HG02763 (cell line): ENCODE measurements around the gene ZNF503.

Experiments used
- ATAC-seq: cut with Tn5 transposase; IDR thresholded peaks from one replicate; pipeline ENCODE4 v1.9.1; 2021; ENCODE audit warnings: mild to moderate bottlenecking, moderate library complexity; ENCODE audit not compliant: unreplicated experiment

ZNF503 gene

DNA sequence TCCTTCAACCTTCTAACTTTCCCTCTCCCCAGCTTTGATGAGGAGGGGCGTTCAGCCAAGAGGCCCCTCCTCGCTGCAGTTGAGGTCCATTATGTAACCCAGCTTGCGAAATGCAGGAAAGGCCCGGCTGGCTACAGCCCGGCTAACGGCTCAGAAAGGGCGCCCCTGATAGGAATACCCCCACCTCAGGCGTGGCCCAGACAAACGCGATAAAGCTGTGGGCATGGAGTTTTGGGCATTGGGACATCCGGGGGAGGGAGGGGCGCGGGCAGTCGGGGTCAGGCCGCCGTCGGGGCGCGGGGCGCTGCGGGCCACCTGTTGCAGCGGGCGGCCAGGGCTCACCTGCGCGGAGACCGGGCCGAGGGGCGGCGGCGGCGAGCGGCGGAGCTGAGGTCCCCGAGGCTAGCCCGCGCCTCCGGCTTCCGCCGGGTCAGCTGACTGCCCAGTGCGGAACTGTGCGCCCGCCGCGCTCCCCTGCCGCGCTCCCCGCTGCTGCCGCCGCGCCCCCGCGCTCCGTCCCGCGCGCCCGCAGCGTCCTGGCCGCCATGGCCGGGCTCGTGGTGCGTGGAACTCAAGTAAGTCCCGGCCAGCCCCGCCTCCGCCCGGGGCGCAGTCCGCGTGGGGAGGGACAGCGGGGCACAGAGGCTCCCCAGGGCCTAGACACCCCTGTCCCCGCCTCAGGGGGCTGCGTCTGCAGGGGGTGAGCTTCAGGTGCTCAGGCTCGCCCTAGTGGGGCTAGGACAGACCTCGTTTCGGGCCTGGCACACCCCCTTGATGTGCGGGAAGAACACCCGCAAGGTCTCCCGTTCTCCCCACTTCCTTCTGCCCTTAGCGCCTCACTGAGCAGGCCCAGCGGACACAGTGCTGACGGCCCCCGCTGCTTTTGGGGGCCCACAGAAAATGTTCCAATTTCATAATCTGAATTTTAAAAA is 29.9 kb upstream of the ZNF503 start, which contains the start of gene LRMDA:
Gene LRMDA, plus strand, starts transcription at position 445 of the 932 bp plus-strand sequence.
- ATAC-seq = peak; percentile 57

DNA sequence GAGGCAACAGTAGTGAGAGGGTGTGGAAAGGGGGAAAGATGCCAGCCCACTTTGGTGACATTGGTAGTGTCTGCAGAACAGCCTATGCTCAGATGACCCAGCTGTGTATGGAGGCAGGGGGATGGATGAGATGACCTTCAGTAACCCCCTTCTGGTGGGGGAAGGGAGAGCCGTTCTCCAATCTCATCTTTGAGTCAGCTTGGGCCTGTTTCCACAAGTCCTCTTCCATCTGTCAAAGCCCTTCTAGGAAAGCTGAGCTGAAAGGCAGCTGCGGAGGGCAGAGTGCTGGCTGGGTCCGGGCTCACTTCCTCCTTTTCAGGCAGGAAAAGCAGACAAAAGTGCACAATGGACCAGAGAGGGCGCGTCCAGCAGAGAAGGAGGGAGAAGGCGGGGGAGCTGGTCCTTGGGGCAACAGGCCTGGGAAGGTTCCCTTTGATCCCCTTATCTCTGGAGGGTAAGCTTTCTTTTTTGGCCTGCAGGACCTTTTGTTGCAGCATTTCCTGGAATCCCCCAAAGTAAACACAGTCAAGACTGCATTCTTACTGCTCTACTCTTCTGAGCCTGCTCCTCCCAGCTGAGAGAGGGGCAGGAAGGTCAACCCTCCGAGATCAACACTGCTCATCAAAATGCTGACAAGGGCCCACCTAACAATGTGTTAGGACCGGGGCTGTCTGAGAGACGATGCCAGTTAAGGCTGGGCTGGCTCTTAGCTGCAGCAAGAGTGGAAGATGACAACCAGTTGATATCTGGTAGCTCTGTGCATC is 28.6 kb upstream of the ZNF503 start:
- no peak for ATAC-seq

DNA sequence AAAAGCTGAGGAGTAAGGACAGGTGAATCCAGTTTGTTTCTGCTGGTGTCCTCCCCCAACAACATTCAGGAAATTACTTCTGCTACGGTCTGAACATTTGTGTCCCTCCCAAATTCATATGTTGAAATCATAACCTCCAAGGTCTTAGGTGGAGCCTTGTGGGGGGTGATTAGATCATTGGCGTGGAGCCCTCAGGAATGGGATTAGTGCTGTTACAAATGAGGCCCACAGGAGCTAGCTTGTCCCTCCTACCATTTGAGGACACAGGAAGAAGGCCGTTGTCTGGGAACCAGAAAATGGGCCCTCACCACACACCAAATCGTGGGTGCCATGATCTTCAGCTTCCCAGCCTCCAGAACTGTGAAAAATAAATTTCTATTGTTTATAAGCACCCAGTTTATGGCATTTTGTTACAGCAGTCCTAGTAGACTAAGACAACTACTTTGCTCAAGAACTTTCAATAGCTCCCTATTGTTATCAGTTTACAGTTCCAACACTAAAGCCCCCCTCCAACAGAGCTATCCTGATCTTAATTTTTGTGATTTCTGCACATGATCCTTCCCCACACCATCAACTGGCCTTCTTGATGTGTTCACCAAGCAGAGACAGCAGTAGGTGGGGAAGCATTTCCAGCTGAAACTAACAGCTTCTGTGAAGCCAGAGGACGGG is 27.7 kb upstream of the ZNF503 start:
- ATAC-seq = no peak

DNA sequence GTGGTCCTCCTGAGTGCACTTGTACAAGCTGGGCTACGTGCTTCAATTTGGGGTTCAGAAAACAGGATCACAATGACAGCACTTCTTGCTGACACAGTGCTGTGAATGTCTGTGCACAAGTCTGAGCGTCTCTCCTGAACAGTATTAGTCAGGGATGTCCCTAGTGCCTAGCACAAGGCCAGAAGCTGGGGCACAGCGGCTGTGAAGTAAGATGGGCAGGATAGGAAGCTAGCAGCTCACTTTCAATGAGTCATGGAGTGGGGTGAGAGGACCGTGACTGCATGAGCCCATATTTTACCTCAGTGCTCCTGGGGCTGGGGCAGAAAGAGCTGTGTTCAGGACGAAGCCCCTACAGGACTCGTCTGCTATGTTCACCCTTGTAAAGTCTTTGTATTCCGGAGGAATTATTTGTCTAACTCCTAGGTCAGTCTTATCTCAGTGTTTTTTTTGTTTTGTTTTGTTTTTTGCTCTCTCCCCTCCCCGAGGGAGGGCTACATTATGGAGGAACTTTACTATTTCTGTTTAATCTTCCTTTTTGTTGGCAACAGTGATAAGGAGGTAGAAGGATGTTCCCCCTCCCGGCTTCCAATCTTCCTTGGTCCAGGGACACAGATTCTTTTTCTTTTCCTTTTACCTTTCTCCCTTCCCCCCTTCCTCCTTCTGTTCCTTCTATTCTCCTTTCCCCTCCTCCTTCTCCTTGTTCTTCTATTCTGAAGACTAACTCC is 27.0 kb upstream of the ZNF503 start:
- ATAC-seq = no peak

DNA sequence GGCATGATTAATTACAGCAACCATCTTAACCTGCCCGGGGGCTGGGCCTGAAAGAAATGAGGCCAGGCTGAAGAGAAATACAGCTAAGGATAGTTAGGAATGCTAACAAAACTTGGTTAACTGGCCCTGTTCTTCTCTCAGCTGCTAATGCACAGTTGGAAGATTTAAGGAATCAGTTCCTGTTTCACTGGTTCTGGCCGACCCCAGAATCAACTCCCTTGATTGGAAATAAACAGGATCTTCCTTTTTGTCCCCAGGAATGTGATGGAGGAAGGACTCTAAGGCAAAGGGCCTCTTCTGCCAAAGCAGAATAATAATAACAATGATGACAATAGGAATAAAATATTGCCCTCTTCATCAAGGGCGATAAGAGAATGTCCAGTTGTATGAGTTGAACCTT is 26.4 kb upstream of the ZNF503 start:
- ATAC-seq = no peak

DNA sequence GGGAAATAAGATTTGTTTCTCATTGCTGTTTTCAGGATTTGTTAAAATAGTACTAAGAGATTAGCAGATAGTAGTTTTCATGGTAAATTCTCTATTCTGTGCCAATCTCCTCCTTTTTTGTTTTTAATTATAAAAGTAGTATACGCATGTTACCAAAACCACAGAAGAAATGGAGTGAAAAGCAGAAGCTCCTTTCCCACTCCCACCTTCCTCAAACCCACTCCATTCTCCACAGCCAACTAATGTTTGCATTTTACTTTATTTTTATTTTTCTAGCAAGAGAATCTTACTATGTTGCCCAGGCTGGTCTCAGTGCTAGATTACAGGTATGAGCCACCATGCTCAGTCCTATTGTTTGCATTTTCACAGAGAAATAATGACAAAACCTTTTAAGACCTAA is 25.3 kb upstream of the ZNF503 start:
- no peak for ATAC-seq

DNA sequence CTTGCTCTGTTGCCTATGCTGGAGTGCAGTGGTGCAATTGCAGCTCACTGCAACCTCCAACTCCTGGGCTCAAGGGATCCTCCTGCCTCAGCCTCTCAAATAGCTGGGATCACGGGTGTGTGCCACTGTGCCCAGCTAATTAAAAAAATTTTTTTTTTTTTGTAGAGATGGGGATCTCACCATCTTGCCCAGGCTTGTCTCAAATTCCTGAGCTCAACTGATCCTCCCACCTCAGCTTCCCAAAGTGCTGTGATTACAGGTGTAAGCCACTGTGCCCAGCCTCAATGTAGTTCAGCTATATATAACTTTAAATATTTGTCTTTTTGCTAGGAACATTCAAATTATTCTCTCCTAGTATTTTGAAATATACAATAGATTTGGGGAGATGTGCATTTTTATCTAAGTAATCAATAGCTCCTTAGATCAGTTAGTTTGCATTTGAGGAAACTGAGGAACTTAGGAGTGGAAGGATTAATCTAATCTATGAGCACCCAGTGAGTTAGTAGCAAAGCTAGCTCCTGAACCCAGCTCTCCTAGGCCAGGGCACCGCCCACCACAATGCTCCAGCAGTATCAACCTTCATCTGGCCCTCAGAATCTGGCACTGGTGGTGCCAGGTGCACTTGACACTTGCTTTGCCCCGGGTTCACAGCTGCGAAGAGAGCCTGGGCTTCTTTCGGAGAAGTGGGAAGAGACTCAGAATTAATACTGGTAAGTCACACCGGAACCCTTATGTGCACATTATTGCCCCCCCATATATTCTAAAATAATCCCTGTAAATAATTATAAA is 23.9 kb upstream of the ZNF503 start:
- ATAC-seq = no peak

DNA sequence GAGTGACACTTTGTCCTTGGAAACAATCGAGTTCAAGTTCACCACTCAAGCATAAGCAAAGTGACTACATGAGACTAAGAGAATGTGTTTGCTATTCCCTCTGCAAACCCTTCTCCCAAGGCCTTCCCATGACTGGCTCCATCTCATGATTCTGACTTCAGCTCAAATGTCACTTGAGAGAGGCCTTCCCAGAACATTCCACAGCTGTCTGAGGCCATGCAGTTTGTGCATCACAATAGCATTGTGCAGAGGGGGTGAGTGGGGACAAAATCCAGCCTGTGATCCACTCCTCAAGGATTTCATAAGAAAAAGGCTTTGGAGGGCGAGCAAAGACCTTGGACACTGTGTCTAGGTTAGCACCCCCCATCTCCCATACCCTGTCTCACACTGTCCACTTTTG is 23.0 kb upstream of the ZNF503 start:
- ATAC-seq = no peak

DNA sequence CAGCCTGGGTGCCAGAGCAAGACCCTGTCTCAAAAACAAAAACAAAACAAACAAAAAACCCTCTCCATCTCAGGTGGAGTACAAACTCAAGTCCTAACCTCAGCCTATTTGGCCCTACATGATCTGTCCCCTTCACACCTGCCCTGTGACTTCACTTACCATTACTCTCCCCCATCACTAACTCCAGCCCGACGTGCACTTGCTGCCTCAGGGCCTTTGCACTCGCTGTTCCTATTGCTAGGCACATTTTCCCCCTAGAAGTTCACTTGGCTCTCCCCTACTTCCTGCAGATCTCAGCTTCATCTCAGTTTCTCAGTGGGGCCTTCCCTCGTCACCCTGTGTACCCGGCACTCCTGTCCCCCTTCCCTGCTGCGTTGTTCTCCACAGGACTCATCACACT is 21.3 kb upstream of the ZNF503 start:
- no peak for ATAC-seq

DNA sequence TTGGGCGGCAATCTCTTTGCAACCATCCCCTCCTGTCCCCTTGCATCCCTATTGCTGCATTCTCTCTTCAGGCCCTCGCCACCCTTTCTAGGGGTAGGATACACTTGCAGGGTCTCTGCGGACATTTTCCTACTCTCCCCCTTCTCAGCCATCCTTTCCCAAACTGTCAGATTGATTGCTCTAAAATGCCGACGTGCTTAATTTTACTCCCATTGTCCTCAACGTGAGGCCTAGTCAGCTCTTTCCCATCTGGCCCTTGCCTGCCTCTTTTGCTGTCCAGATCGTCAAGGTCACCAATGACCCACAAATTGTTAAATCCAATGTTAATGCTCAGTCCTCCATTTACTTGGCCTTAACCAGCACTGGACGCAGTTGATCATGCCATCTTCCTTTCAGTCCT is 17.1 kb upstream of the ZNF503 start:
- no peak for ATAC-seq

DNA sequence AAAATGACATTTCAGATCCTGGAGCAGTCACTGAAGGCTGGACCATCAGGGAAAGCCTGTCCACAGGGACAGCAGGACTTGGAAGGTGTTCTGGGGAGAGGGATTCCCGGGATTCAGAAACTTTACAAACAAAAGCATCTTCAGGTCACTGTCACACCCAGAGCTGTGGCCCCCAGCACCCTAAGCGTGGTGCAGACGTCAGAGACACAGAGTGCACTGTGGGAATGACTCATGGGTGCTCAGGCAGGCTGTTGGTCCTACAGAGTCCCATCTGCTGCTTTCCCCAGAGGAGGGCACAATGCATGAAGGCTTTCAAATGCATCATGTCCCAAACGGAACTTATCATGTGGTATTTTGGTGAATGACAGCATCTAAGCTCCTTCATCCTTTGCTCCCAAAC is 16.7 kb upstream of the ZNF503 start:
- ATAC-seq = no peak

DNA sequence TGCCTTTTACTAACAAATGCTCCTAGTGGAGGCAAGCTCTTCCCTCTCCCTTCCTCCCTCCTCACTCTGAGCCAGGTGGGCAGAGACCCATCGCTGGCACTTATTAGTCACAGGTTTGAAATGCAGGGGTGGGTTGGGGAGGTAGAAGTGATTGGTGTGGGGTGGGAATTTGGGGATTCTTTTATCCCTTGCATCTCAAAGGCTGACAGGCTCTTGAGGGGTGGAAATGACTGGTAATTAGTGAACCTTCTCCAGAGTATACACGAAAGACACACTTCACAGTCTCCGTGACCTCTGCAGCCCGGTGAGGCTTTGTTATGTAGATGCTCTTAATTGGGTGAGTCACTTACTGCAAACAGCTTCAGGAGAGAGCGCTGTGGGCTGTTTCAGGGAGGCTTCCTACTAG is 16.0 kb upstream of the ZNF503 start:
- no peak for ATAC-seq

DNA sequence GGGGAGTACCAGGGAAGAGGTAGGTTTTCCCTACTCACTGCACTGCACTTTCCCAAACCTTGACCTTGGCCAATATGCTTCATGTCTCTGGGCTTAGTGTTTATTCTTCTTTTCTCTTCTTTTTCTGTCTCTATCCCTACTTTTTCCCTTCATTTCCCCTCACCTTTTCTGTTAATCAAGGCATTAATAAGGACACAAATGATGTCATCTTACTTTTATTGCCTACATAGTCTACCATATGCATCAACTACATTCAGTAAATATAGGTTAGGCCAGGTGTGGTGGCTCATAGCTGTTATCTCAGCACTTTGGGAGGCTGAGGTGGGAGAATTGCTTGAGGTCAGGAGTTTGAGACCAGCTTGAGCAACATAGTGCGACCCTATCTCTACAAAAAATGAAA is 13.0 kb upstream of the ZNF503 start:
- no peak for ATAC-seq

DNA sequence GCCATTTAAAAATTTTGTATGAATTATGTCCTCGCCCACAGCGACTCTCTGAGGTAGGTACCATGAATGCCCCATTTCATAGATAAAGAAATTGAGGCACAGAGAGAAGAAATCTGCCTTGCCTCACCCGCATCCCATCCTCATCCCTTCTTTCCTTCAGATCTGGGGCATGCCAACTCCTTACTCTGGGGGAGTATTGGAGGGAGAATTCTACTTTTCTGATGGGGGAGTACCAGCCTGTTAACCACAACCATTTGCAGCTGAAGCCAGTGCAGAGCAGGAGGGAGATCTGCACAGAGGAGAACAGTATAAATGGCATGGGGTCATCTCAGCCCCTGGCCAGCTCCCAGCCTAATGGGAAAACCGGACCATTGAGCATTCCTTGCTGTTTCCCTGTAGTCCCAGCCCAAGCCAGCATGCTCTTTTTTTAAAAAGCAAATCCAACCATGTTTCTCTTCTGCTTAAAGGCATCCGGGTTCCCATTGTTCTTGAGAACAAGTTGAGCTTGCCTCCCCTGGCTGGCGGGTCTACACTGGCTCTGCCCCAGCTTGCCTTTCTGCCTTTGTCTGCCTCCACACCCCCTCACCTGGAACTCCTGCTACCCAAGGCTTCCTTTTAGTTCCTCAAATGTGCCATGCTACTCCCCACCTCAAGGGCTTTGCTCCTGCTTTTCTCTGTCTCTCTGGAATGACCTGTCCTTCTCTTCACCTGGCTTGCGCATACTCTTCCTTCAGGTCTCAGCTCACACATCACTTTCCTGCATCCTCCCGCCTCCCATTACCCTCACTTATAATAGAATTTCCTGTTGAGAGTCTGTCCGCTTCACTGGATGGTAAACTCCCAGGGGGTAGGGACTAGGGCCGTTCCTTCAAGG is 8.8 kb upstream of the ZNF503 start:
- ATAC-seq = no peak

DNA sequence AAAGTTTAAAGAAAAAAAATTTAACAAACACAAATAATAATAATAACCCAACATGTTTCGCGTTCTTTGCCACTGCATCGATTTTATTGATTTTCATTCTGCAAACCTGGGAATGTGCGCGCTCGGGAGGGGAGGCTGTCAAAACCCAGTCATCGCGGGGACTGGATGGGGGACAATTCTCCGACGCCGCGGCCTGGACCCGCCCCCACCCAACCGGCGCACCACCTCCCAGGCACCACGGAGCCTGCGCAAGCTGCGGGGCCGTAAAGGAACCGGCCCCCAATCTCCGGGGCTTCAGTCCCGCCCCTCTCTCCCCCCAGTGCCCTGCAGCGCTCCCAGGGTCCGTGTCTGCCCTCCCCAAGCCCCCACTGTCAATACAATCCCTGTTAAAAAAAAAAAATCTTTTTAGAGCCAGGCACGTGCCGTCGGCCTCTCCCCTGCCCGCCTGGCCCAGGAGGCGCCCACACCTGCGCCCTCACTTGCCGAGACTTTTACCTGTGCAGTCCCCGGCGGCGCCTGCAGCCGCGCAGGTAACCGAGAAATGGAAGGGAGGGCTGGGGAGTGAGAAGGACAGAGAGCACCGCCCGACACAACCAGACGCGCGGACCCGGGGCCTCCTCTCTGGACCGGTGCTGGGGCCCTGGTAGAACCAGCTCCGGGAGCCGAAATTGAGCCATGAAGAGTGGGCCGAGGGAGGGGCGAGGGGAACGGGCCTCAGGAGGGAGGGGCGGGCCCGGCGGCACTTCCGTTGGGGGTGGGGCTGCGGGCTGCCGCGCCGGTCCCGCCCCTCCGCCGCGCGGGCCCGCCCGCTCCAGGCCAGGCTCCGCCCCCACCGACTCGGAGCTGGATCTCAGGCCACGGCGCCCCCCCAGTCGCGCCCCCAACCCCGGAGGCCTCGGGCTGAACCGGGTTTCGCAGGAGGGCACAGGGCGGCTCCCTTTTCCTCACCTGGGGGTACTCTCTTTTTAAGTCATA is 7.6 kb upstream of the ZNF503 start:
- ATAC-seq = no peak

DNA sequence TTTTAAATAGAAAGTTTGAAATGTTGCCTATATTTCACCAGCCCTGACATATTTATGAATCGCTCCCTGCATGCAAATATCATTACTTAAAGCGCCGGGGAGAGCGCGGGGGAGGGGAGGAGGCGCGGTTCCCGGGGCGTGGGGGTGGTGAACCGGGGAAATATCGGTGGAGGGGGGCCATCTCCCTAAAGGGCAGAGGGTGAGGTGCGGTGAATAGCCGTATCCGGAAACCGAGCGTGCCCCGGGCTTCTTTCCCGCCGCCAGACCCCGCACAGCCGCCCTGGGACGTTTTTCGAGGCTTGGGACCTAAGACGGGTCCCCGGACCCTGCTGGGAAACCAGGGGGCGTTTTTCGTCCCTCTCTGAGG is 6.9 kb upstream of the ZNF503 start:
- no peak for ATAC-seq

DNA sequence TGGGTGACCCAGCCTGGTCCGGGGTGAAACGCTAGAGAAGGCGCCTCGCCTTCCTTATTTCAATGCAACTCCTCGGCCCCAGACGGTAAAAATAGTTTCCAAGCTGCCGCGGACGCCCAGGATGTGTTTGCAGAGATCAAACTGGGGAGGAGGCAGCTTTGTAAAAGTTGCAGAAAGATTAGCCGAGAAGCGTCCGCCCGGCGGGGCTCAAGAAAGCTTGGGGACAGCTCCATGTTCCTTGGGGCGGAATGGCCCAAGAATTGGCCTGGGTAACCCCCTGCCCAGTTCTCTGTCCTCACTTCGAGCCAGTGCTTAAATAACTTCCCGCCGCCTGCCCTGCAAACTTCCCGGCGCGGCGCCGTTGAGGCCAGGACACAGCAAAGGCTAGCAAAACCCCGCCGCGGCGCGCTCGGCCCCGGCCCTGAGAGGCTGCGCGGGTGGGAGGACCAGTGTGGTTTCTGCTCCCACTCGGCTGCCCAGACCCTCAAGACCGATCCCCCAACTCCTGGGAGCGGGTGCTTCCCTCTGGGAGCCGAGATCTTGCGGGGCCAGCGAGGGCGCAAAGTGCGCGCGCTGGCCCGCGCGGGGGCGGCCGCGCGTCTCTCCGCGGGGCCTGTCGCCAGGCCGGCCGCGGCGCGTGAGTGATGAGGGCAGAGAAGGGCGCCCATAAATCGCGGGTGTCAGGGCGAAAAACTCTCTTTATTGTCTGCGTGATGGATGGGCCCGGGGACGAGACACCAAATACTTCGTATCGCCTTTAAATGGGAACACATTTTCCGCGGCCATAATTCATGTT is 6.3 kb upstream of the ZNF503 start:
- no peak for ATAC-seq
